BJ (cell line): Measurements from ENCODE around the gene MEPE. TPM values are rescaled to one million over a fixed set of nuclear protein-coding genes. Genes with fewer than 3 reads are reported as not detected.

ENCODE experiments used
- CTCF ChIA-PET: fragments of 350-600 bp; formaldehyde crosslinking; extraction: SDS; loops from one replicate; lab custom pipeline; 2021; ENCODE audit warnings: antibody characterized with exemption, inconsistent platforms; lab: Yijun Ruan, JAX
- POLR2A ChIA-PET: fragments of 300-600 bp; sonication (Branson Sonifier 250); formaldehyde crosslinking; extraction: SDS; loops from one replicate; lab custom pipeline; 2021; ENCODE audit warnings: antibody characterized with exemption; lab: Charles Lee
- DNase-seq: peaks from one replicate; pipeline ENCODE4 v3.0.0-alpha.2; 2011; ENCODE audit warnings: low read depth
- H3K27me3 ChIP-seq: 2 replicates; pipeline ENCODE4 v1.6.0; 2011; ENCODE audit warnings: low read length; ENCODE audit not compliant: control insufficient read depth, insufficient read depth
- H3K36me3 ChIP-seq: 2 replicates; pipeline ENCODE4 v1.5.1; 2011; ENCODE audit warnings: low read length; ENCODE audit not compliant: control insufficient read depth, insufficient read depth
- H3K4me3 ChIP-seq: 2 replicates; pipeline ENCODE4 v1.5.1; 2011; ENCODE audit warnings: low read depth, mild to moderate bottlenecking, control low read depth, low read length
- CTCF ChIP-seq: IDR thresholded peaks from 2 replicates; pipeline ENCODE4 v1.5.1; 2011; ENCODE audit warnings: low read depth, mild to moderate bottlenecking, control low read depth, inconsistent platforms, low read length, moderate library complexity; ENCODE audit not compliant: insufficient read depth
- polyA minus RNA-seq: library from RNA; depleted of rRNA, polyadenylated mRNA; stranded (reverse); fragments of >200 nt; gene quantifications from 2 replicates; pipeline ENCODE4 v1.2.3, GENCODE V29; 2011; rRNA and poly(A)+ RNA removed
- polyA plus RNA-seq: library from polyadenylated mRNA; depleted of rRNA; stranded (reverse); fragments of >200 nt; gene quantifications from 2 replicates; pipeline ENCODE4 v1.2.3, GENCODE V29; 2011; rRNA removed

Gene MEPE
- not detected in 2 replicates for polyA plus RNA-seq
- not detected in 2 replicates for polyA minus RNA-seq

DNA sequence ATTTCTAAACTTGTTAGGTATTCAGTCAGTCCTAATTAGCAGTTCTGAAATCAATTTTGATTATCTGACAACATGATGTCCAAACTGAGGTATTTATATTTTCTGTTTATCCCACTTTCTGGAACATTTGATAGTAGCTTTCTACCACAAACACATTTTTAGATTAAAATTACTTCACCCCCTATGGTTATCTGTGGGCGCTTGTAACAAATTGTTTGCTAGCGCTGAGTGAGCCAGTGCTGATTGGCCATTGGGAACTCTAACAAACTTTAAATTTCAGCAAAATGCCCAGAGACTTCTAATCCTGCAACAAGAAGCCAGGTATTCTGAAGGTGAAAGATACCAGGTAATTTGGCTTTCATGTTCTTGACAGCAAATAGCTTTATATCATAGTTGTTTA is at the start of gene MEPE:
MEPE (plus strand) TSS at position 301 of the 400 bp plus-strand sequence. CDS start 1,746 bp downstream, outside the sequence.
- no peak for DNase-seq
- CTCF ChIA-PET, result interaction anchor here (1.9 kb wide), 1 partner anchor 11 kb away, joined by 5 read pairs; no protein-coding TSS in a partner anchor
- Histone ChIP-seq H3K27me3 (no peaks in the 10 kb centered on the region), H3K4me3 (no peak within 1 kb of the TSS), H3K36me3 (no peaks in the 10 kb centered on the region)
- no peak for TF ChIP-seq CTCF
- POLR2A ChIA-PET, result no interaction called here

- CTCF ChIA-PET, result interaction anchor here (0.7 kb wide), 1 partner anchor 53 kb away, joined by 4 read pairs; no protein-coding TSS in a partner anchor
- no peak for TF ChIP-seq CTCF
- POLR2A ChIA-PET, result no interaction called here
- H3K36me3 ChIP-seq, result no peaks in the 10 kb centered on the region
- H3K27me3 ChIP-seq, result no peaks in the 10 kb centered on the region
- no peak for DNase-seq
- H3K4me3 ChIP-seq, result no peak overlapping the region
Measured at GRCh38 chr4:87783781-87784180, 49.0 kb upstream of the MEPE start.

- POLR2A ChIA-PET, result no interaction called here
- CTCF ChIA-PET, result no interaction called here
Measured at GRCh38 chr4:87785731-87786509, 46.8 kb upstream of the MEPE start.

DNA sequence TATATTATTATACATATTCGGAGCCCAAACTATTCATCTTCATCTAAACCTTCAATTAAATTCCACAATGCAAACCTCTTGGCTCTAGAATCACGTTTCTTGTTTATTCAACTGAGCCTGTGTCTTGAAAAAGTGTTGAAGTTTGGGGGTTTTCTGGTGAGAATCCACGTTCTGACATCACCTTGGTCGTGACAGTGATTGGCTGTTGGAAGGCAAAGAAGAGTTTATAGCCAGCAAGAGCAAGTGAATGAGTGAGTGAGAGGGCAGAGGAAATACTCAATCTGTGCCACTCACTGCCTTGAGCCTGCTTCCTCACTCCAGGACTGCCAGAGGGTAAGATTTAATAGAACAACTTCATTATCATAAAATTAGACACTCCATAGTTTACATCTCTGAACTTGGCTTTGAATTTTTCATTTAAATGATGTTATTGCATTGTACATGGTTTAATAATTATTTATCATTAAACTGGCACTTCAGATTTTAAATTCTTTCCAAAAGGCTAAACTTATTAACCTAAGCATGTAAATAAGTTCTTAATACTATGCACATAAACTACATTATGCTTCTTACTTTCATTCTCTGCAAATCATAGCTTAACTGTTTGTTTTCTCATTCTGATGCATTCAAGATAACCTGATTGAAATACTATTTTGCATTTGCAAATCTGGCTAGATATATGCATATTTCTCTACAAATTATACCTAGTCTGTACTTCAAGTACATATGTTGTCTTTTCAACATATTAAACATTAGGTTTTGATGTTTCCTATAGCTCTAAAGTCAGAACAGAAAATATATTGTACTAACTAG is 33.3 kb upstream of the MEPE start, which contains the start of gene IBSP:
IBSP (plus strand) TSS at position 254 of the 813 bp plus-strand sequence. CDS start 2,808 bp downstream, outside the sequence.
- Histone ChIP-seq H3K4me3 (no peak within 1 kb of the TSS), H3K36me3 (no peaks in the 10 kb centered on the region), H3K27me3 (no peaks in the 10 kb centered on the region)
- TF ChIP-seq CTCF, result no peak
- ChIA-PET POLR2A (no interaction called here), CTCF (no interaction called here)
- DNase-seq, result no peak

More at GRCh38 chr4:87785731-87786509, 46.8 kb upstream of the MEPE start:
- Histone ChIP-seq H3K27me3 (peaks cover 1% of the 10 kb centered on the region; the same call in 1 of the 2 replicates), H3K4me3 (no peak overlapping the region), H3K36me3 (no peaks in the 10 kb centered on the region)
- TF ChIP-seq CTCF, result no peak
- no peak for DNase-seq

DNA sequence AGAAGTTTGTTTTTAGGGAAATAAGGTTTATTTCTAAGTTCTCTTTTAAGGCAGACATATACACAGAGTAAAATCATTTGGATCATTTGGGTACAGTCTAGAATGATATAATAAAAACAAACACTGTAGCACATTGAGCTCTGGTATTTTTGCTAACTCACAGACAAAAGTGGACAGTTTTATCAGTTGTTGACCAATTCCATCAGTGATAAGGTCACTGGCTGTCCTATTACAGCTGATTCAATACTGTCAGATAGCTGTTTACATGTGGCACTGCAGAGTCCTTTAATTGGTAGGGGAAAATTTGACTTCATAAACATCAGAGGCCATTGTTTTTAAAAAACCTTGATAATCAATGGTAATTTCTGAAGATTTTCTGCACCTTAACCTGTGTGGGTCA is 29.9 kb upstream of the MEPE start:
- no peaks in the 10 kb centered on the region for H3K27me3 ChIP-seq
- no peaks in the 10 kb centered on the region for H3K36me3 ChIP-seq
- no peak for DNase-seq
- POLR2A ChIA-PET, result no interaction called here
- CTCF ChIA-PET, result no interaction called here
- TF ChIP-seq CTCF, result no peak
- H3K4me3 ChIP-seq, result no peak overlapping the region
